H9 (cell line): ENCODE results near the gene ANK2. TPM values are rescaled to one million over a fixed set of nuclear protein-coding genes. Genes with fewer than 3 reads are reported as not detected.

Experiments used
- DNase-seq: peaks from one replicate; pipeline ENCODE4 v3.0.0-alpha.2; 2017
- H2AFZ ChIP-seq: one replicate; pipeline ENCODE4 v1.6.1; 2013; ENCODE audit warnings: mild to moderate bottlenecking, low read length, control low read depth, moderate library complexity
- H2AK5ac ChIP-seq: 2 replicates; pipeline ENCODE4 v1.6.1; 2013; ENCODE audit warnings: low read length, control low read depth, mixed read lengths; ENCODE audit not compliant: insufficient read length
- H2BK120ac ChIP-seq: one replicate; pipeline ENCODE4 v1.6.1; 2013; ENCODE audit warnings: low read depth, mild to moderate bottlenecking, low read length, control low read depth, inconsistent platforms; ENCODE audit not compliant: poor library complexity, severe bottlenecking
- H2BK12ac ChIP-seq: 2 replicates; pipeline ENCODE4 v1.6.1; 2013; ENCODE audit warnings: low read length, control low read depth, mixed read lengths, low read depth; ENCODE audit not compliant: insufficient read length
- H2BK15ac ChIP-seq: 2 replicates; pipeline ENCODE4 v1.6.1; 2013; ENCODE audit warnings: low read depth, low read length, control low read depth
- H2BK20ac ChIP-seq: one replicate; pipeline ENCODE4 v1.6.1; 2013; ENCODE audit warnings: low read depth, mild to moderate bottlenecking, low read length, control low read depth, inconsistent platforms; ENCODE audit not compliant: poor library complexity, severe bottlenecking
- H2BK5ac ChIP-seq: 2 replicates; pipeline ENCODE4 v1.6.1; 2013; ENCODE audit warnings: low read length, control low read depth, mixed read lengths; ENCODE audit not compliant: insufficient read length
- H3K14ac ChIP-seq: 2 replicates; pipeline ENCODE4 v1.6.1; 2013; ENCODE audit warnings: low read length, control low read depth; ENCODE audit not compliant: insufficient read depth
- H3K18ac ChIP-seq: 2 replicates; pipeline ENCODE4 v1.6.1; 2013; ENCODE audit warnings: low read depth, mild to moderate bottlenecking, mixed read lengths, low read length, control low read depth; ENCODE audit not compliant: insufficient read length
- H3K23ac ChIP-seq: 2 replicates; pipeline ENCODE4 v1.6.1; 2013; ENCODE audit warnings: low read length, control low read depth, mixed read lengths, low read depth; ENCODE audit not compliant: insufficient read length
- H3K23me2 ChIP-seq: 2 replicates; pipeline ENCODE4 v1.6.1; 2013; ENCODE audit warnings: low read depth, mild to moderate bottlenecking, mixed read lengths, low read length, control low read depth; ENCODE audit not compliant: insufficient read length, poor library complexity, severe bottlenecking
- H3K27ac ChIP-seq: 2 replicates; pipeline ENCODE4 v1.5.1; 2013; ENCODE audit warnings: low read length, control low read depth, mixed read lengths, low read depth; ENCODE audit not compliant: insufficient read length
- H3K27me3 ChIP-seq: 2 replicates; pipeline ENCODE4 v1.6.1; 2013; ENCODE audit warnings: low read length, control low read depth, inconsistent platforms; ENCODE audit not compliant: insufficient read depth
- H3K4ac ChIP-seq: 2 replicates; pipeline ENCODE4 v1.6.1; 2013; ENCODE audit warnings: low read depth, mild to moderate bottlenecking, control low read depth, inconsistent platforms, low read length, moderate library complexity
- H3K4me1 ChIP-seq: 2 replicates; pipeline ENCODE4 v1.6.1; 2013; ENCODE audit warnings: low read length, control low read depth, inconsistent platforms; ENCODE audit not compliant: insufficient read depth
- H3K4me2 ChIP-seq: 2 replicates; pipeline ENCODE4 v1.6.1; 2013; ENCODE audit warnings: low read length, control low read depth, mixed read lengths; ENCODE audit not compliant: insufficient read length, insufficient read depth
- H3K56ac ChIP-seq: 2 replicates; pipeline ENCODE4 v1.6.1; 2013; ENCODE audit warnings: low read depth, mild to moderate bottlenecking, mixed read lengths, low read length, control low read depth; ENCODE audit not compliant: insufficient read length
- H3K79me1 ChIP-seq: 2 replicates; pipeline ENCODE4 v1.6.1; 2013; ENCODE audit warnings: low read depth, mild to moderate bottlenecking, moderate library complexity, low read length, control low read depth, inconsistent platforms; ENCODE audit not compliant: insufficient read depth, poor library complexity, severe bottlenecking
- H3K79me2 ChIP-seq: 2 replicates; pipeline ENCODE4 v1.6.1; 2013; ENCODE audit warnings: low read length, control low read depth, inconsistent platforms; ENCODE audit not compliant: insufficient read depth
- H3K9ac ChIP-seq: 2 replicates; pipeline ENCODE4 v1.6.1; 2013; ENCODE audit warnings: low read length, control low read depth, mixed read lengths; ENCODE audit not compliant: insufficient read length; ENCODE audit errors: extremely low read depth
- H3K9me3 ChIP-seq: one replicate; pipeline ENCODE4 v1.6.1; 2013; ENCODE audit warnings: low read depth, low read length, inconsistent platforms; ENCODE audit not compliant: control insufficient read depth
- H3T11ph ChIP-seq: one replicate; pipeline ENCODE4 v1.6.1; 2013; ENCODE audit warnings: mild to moderate bottlenecking, low read length, control low read depth, inconsistent platforms
- H4K20me1 ChIP-seq: one replicate; pipeline ENCODE4 v1.6.1; 2013; ENCODE audit not compliant: control insufficient read depth, insufficient read length, insufficient read depth
- H4K5ac ChIP-seq: 2 replicates; pipeline ENCODE4 v1.6.1; 2013; ENCODE audit warnings: low read depth, mild to moderate bottlenecking, mixed read lengths, low read length, control low read depth; ENCODE audit not compliant: insufficient read length
- H4K8ac ChIP-seq: replicated peaks from 2 replicates; pipeline ENCODE4 v1.6.1; 2013; ENCODE audit warnings: low read length, control low read depth, mixed read lengths, low read depth; ENCODE audit not compliant: insufficient read length
- H4K91ac ChIP-seq: 2 replicates; pipeline ENCODE4 v1.6.1; 2013; ENCODE audit warnings: low read depth, mild to moderate bottlenecking, moderate library complexity, mixed read lengths, low read length, control low read depth; ENCODE audit not compliant: insufficient read length
- H3K27ac Mint-ChIP-seq, 3 experiments: 2 replicates in 2 of 3; 3 replicates in 1 of 3; pipeline ENCODE4 v1.8.0; 2020 to 2021; ENCODE audit warnings: mixed read lengths in 3 of 3, mild to moderate bottlenecking in 1 of 3, moderate library complexity in 1 of 3
- H3K27me3 Mint-ChIP-seq: 2 replicates; pipeline ENCODE4 v1.8.0; 2021; ENCODE audit warnings: low read depth, mild to moderate bottlenecking, moderate library complexity, mixed read lengths
- H3K36me3 Mint-ChIP-seq, 3 experiments: 2 replicates in 2 of 3; 3 replicates in 1 of 3; pipeline ENCODE4 v1.8.0; 2020 to 2021; ENCODE audit warnings: low read depth in 3 of 3, mixed read lengths in 3 of 3; ENCODE audit not compliant: insufficient read depth in 1 of 3
- H3K4me1 Mint-ChIP-seq, 2 experiments: 2 replicates each; pipeline ENCODE4 v1.8.0; 2020; ENCODE audit warnings: mixed read lengths in 2 of 2
- H3K4me3 Mint-ChIP-seq, 2 experiments: 2 replicates in 1 of 2; 3 replicates in 1 of 2; pipeline ENCODE4 v1.8.0; 2020 to 2021; ENCODE audit warnings: mild to moderate bottlenecking in 2 of 2, mixed read lengths in 2 of 2, moderate library complexity in 1 of 2
- H3K9me3 Mint-ChIP-seq, 2 experiments: 2 replicates in 1 of 2; 3 replicates in 1 of 2; pipeline ENCODE4 v1.8.0; 2020; ENCODE audit warnings: mild to moderate bottlenecking in 2 of 2, mixed read lengths in 2 of 2, moderate library complexity in 1 of 2
- WGBS: extraction: QIAGEN DNeasy Blood & Tissue Kit; methylation state at CpG from one replicate; pipeline ENCODE4 v1.1.7; 2013; ENCODE audit warnings: missing lambda C conversion rate, low lambda C conversion rate, mixed read lengths; ENCODE audit not compliant: insufficient read length; ENCODE audit errors: extremely low coverage; 5-methylcytosine and 5-hydroxymethylcytosine counted together
- total RNA-seq: library from RNA; stranded (reverse); gene quantifications from 2 replicates; pipeline ENCODE4 v1.2.1, GENCODE V29; 2021
- TF ChIP-seq, protein P1 (sequence below): fragments of 200-600 bp; sonication (generic); conservative IDR thresholded peaks from 3 replicates; pipeline ENCODE4 v1.8.0; 2021; ENCODE audit warnings: antibody characterized with exemption, mild to moderate bottlenecking

The ANK2 gene
- total RNA-seq, 1 experiment from 2014 or later: 36.8 TPM

DNA sequence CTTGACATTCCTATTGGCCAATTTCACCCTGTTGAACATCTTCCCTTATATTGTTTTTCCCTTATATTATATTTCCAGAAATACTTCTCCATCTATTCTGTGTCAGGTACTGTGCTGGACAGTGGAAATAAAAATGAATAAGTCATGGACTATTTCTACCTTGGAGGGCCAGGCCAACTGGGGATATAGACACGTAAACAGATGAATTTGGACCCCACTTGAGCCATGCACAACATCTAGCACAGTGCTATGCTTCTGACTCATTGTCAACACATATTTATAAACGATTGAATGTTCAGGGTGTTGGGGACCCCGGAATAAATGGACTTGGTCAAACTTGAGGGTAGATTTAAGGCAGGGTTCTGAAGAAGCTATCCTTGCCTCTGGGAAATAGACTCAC, 111.1 kb downstream of the ANK2 start:
- peaks cover 0 to 4% (median 0%) of the 10 kb centered on the region in 3 experiments; a peak in 1 of 7 replicates for H3K36me3 Mint-ChIP-seq
- H4K20me1 ChIP-seq: no peaks in the 10 kb centered on the region
- DNase-seq: no peak
- no peak overlapping the region for H2BK12ac ChIP-seq
- no peak overlapping the region for H4K5ac ChIP-seq
- peaks cover 0 to 8% of the 10 kb centered on the region in 2 experiments; a peak in 3 of 4 replicates for H3K4me1 Mint-ChIP-seq
- WGBS: no CpG with 5 or more reads among the region's 3 CpGs
- H2BK20ac ChIP-seq: no peak overlapping the region
- no peak overlapping the region for H3K9ac ChIP-seq
- no peak overlapping the region for H2BK15ac ChIP-seq
- no peak overlapping the region for H3T11ph ChIP-seq
- no peaks in the 10 kb centered on the region for H3K23me2 ChIP-seq
- no peak overlapping the region for H3K23ac ChIP-seq
- no peaks in the 10 kb centered on the region for H3K79me1 ChIP-seq
- no peaks in the 10 kb centered on the region for H3K9me3 Mint-ChIP-seq
- H4K8ac ChIP-seq: no peak overlapping the region
- TF ChIP-seq, protein P1, sequence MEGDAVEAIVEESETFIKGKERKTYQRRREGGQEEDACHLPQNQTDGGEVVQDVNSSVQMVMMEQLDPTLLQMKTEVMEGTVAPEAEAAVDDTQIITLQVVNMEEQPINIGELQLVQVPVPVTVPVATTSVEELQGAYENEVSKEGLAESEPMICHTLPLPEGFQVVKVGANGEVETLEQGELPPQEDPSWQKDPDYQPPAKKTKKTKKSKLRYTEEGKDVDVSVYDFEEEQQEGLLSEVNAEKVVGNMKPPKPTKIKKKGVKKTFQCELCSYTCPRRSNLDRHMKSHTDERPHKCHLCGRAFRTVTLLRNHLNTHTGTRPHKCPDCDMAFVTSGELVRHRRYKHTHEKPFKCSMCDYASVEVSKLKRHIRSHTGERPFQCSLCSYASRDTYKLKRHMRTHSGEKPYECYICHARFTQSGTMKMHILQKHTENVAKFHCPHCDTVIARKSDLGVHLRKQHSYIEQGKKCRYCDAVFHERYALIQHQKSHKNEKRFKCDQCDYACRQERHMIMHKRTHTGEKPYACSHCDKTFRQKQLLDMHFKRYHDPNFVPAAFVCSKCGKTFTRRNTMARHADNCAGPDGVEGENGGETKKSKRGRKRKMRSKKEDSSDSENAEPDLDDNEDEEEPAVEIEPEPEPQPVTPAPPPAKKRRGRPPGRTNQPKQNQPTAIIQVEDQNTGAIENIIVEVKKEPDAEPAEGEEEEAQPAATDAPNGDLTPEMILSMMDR: no peak
- no peak overlapping the region for H3K14ac ChIP-seq
- no peaks in the 10 kb centered on the region for H3K9me3 ChIP-seq
- H3K79me2 ChIP-seq: no peaks in the 10 kb centered on the region; the same call in 1 of the 2 replicates
- H3K27ac ChIP-seq: no peak overlapping the region
- H2BK5ac ChIP-seq: no peak overlapping the region
- H3K4me2 ChIP-seq: no peak overlapping the region
- no peak overlapping the region for H4K91ac ChIP-seq
- H3K18ac ChIP-seq: no peak overlapping the region
- H3K27me3 Mint-ChIP-seq: no peaks in the 10 kb centered on the region
- H3K27ac Mint-ChIP-seq: peak overlapping the region in 1 of 3 experiments; percentile 58; a peak in 2 of 7 replicates
- H3K4me1 ChIP-seq: peaks cover 2% of the 10 kb centered on the region; the same call in 1 of the 2 replicates
- H3K56ac ChIP-seq: no peak overlapping the region
- no peaks in the 10 kb centered on the region for H3K27me3 ChIP-seq
- no peak overlapping the region for H3K4ac ChIP-seq
- no peak overlapping the region for H3K4me3 Mint-ChIP-seq
- H2AK5ac ChIP-seq: no peak overlapping the region
- no peak overlapping the region for H2BK120ac ChIP-seq
- H2AFZ ChIP-seq: no peak overlapping the region
